ENCODE data around the gene IFITM2.
"Not testable (repeated sequence)": the region's sequence is repeated elsewhere in the genome, so short reads cannot be mapped to it uniquely, and the experiment has no call there.

IFITM2 gene

GRCh38 chr11:308740-309665 is 1.4 kb downstream of the IFITM2 start:
- DNase-seq (ENCODE audit: low read depth): not testable (repeated sequence)

- DNase-seq (ENCODE audit: low read depth): not testable (repeated sequence)
These were observed 2.5 kb downstream of the IFITM2 start for GRCh38 chr11:309979-310572.

- DNase-seq (ENCODE audit: low read depth): not testable (repeated sequence)
These were observed 3.6 kb downstream of the IFITM2 start for GRCh38 chr11:311013-311748.

GRCh38 chr11:312092-312816 is 4.6 kb downstream of the IFITM2 start:
- DNase-seq (ENCODE audit: low read depth): no peak

DNA sequence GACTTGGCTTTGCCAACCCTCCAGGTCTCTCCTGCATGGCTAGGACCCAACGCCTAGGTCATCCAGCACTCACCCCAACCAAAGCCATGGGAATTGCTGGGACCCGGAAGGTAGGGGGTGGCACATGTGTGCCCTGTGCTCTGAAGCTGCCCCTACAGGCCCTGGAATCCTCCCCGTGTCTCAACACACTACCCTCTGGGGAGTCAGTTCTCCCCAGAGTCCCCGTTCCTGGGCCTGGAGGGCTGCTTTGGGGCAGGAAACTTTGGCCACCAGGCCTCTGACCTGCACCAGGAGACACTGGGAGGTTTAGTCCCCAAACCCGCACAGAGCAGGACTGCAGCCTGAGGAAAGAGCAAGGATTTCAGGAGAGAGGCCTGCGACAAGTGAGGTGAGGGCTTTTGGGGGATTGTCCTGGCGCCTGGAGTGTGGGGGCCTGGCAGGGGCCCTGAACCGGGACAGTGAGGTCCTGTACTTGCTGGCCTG is 5.7 kb downstream of the IFITM2 start:
- no peak for DNase-seq (ENCODE audit: low read depth)

GRCh38 chr11:313787-314553 is 6.4 kb downstream of the IFITM2 start, which contains the start of gene IFITM1:
IFITM1 (plus strand) TSS chr11:314040; CDS start chr11:314171, 131 bp downstream.
- no peak for DNase-seq (ENCODE audit: low read depth)

- not testable (repeated sequence) for DNase-seq (ENCODE audit: low read depth)
These were observed 6.9 kb downstream of the IFITM2 start for GRCh38 chr11:314554-314875.

DNA sequence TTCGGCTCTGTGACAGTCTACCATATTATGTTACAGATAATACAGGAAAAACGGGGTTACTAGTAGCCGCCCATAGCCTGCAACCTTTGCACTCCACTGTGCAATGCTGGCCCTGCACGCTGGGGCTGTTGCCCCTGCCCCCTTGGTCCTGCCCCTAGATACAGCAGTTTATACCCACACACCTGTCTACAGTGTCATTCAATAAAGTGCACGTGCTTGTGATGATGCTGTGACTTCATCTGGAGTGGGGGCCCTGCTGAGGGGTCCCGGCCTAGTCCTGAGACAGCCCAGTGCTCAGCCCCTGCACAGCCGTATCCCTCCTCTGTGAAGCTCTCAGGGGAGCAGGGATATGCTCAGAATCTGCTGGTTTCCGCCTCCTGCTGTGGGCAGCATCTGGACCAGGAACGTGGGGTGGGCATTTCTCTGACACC is 7.5 kb downstream of the IFITM2 start:
- no peak for DNase-seq (ENCODE audit: low read depth)

DNA sequence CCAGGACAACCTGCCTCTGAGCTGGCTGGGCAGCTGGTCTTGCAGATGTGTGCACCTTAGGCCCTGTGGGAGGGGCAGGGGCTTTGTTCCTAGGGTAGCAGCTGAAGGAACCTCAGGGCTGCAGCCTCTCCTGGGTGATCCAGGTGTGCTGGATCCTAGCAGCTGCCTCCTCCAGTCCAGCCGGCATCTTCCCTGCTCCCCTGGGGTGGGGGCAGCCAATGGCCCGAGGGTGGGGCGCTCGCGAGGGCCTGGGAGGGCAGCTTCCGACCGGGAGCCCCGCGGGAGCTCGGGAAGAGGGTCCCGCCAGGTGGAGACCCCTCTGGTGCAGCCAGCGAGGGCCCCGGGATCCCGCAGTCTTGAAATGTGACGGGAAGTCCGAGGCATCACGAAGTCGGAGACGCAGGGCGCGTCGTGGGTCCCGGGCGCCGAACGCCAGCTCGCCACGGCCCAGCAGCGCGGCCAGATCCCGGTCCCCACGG is 7.9 kb downstream of the IFITM2 start:
- no peak for DNase-seq (ENCODE audit: low read depth)

DNA sequence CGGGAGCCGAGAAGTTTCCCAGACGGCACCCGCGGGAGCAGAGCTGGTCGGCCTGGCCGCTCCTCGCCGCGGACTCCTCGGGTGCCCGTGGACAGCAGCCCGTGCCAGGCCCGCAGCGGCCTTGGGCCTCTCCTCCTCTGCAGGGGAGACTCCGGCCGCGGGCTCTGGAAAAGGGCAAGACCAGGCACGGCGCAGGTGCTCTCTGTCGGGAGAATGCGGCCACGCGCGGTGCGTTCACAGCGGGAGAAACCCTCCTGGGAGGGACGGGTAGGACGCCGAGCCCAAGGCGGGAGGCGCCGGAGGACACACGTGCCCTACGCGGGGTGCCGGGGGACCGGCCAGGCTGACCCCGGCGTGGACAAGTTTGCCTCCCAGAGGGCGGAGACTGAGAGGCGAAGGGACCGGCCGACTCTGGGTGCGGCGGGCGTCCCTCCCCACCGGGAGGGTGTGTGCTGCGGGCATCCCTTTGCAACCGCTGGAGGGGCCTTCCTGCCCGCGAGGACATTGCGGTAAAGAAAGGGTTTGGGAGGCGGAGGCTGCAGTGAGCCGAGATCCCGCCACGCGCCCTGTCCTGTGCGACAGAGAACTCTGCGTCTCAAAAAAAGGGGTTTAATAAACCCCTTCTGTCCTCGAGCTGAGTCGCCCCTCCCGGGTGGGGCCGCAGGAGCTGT is 8.6 kb downstream of the IFITM2 start:
- no peak for DNase-seq (ENCODE audit: low read depth)

- DNase-seq (ENCODE audit: low read depth): no peak
These were observed 9.3 kb downstream of the IFITM2 start for GRCh38 chr11:316891-317301.

GRCh38 chr11:317668-318404 is 10.2 kb downstream of the IFITM2 start:
- not testable (repeated sequence) for DNase-seq (ENCODE audit: low read depth)

GRCh38 chr11:318405-319120 is 10.9 kb downstream of the IFITM2 start:
- not testable (repeated sequence) for DNase-seq (ENCODE audit: low read depth)

GRCh38 chr11:319121-319887 is 11.7 kb downstream of the IFITM2 start:
- not testable (repeated sequence) for DNase-seq (ENCODE audit: low read depth)

DNA sequence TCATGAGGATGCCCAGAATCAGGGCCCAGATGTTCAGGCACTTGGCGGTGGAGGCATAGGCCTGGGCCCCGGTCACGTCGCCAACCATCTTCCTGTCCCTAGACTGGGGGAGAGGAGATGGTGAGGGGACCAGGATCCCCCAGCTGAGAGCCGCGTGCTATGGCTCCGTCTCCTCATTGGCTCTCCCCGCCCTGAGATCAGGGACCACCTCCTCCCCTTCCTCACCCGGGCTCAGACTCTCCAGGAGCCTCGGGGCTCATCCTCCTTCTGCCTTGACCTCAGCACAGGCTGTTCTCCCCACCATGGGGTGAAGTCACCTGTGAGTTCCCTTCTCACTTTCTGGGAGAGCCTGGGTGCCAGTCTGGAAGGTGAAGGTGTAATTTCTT is 12.3 kb downstream of the IFITM2 start:
- DNase-seq (ENCODE audit: low read depth): not testable (repeated sequence)

DNA sequence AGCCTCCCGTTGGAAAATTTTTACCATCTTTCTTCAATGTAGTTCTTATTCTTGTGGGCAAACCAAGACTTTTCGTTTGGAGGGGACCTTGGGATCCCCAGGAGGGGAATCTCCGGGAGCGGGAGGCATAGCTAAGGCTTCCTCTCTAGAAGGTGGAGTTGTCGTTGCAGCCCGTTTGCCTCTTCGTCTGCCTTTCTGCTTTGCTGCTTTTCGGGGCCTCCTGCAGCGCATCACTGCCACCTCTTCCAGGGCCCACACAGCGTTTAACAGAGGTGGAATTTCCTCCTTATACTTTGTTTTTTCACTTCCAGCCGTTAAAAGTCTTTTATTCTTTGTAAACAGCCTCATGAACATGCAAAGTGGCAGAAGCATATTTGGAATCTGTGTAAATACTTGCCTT is 16.5 kb downstream of the IFITM2 start:
- DNase-seq (ENCODE audit: low read depth): no peak

GRCh38 chr11:324593-325517 is 17.2 kb downstream of the IFITM2 start:
- DNase-seq (ENCODE audit: low read depth): not testable (repeated sequence)
